HG03066 (cell line): ENCODE results near the gene NCKAP1.
A peak's percentile ranks its signal among the peaks of the same experiment; 100 is the strongest.
"Not testable (repeated sequence)": the region's sequence is repeated elsewhere in the genome, so short reads cannot be mapped to it uniquely, and the experiment has no call there.

Experiments used
- ATAC-seq: cut with Tn5 transposase; IDR thresholded peaks from one replicate; pipeline ENCODE4 v1.9.1; 2021; ENCODE audit warnings: low read depth; ENCODE audit not compliant: unreplicated experiment

NCKAP1 gene

GRCh38 chr2:183038341-183039300 lies at the start of gene NCKAP1:
NCKAP1 (minus strand) TSS chr2:183038457; CDS start chr2:183038099, 358 bp downstream.
- peak; percentile 63 for ATAC-seq

- ATAC-seq = no peak
Observed at GRCh38 chr2:183081911-183082310, 43.7 kb upstream of the NCKAP1 start.

GRCh38 chr2:183079139-183079775 lies 41.0 kb upstream of the NCKAP1 start:
- ATAC-seq = peak; percentile 23

- peak; percentile 92 for ATAC-seq
Observed at GRCh38 chr2:183078464-183079138, 40.3 kb upstream of the NCKAP1 start, which contains the start of gene DUSP19. DUSP19 (plus strand) TSS chr2:183078747; CDS start chr2:183078934, 187 bp downstream.

- no peak for ATAC-seq
Observed at GRCh38 chr2:183078163-183078463, 39.9 kb upstream of the NCKAP1 start.

GRCh38 chr2:183072177-183072576 lies 33.9 kb upstream of the NCKAP1 start:
- no peak for ATAC-seq

GRCh38 chr2:183070942-183071844 lies 32.9 kb upstream of the NCKAP1 start:
- no peak for ATAC-seq

GRCh38 chr2:183069174-183069573 lies 30.9 kb upstream of the NCKAP1 start:
- no peak for ATAC-seq

GRCh38 chr2:183068561-183068960 lies 30.3 kb upstream of the NCKAP1 start:
- ATAC-seq = no peak

GRCh38 chr2:183063083-183063482 lies 24.8 kb upstream of the NCKAP1 start:
- ATAC-seq = peak; percentile 58

GRCh38 chr2:183060571-183061231 lies 22.4 kb upstream of the NCKAP1 start:
- ATAC-seq = no peak

GRCh38 chr2:183059561-183059960 lies 21.3 kb upstream of the NCKAP1 start:
- ATAC-seq = no peak

GRCh38 chr2:183057333-183057985 lies 19.2 kb upstream of the NCKAP1 start:
- ATAC-seq = peak; percentile 44

GRCh38 chr2:183049420-183049819 lies 11.2 kb upstream of the NCKAP1 start:
- no peak for ATAC-seq

- ATAC-seq = not testable (repeated sequence)
Observed at GRCh38 chr2:183047486-183048125, 9.3 kb upstream of the NCKAP1 start.

GRCh38 chr2:183043580-183043979 lies 5.3 kb upstream of the NCKAP1 start:
- not testable (repeated sequence) for ATAC-seq

- ATAC-seq = no peak
Observed at GRCh38 chr2:183040604-183041003, 2.3 kb upstream of the NCKAP1 start.

- peak; percentile 34 for ATAC-seq
Observed at GRCh38 chr2:183037553-183038340, 510 bp downstream of the NCKAP1 start.
